SHP77 (cell line): Measurements from ENCODE around the gene NARF.
A peak's percentile ranks its signal among the peaks of the same experiment; 100 is the strongest.
"Not testable (repeated sequence)": the region's sequence is repeated elsewhere in the genome, so short reads cannot be mapped to it uniquely, and the experiment has no call there.

Experiments used
- DNase-seq, 2 experiments: peaks; one replicate each; lab custom pipeline; 2025; lab: John Stamatoyannopoulos, UW

Gene NARF

DNA sequence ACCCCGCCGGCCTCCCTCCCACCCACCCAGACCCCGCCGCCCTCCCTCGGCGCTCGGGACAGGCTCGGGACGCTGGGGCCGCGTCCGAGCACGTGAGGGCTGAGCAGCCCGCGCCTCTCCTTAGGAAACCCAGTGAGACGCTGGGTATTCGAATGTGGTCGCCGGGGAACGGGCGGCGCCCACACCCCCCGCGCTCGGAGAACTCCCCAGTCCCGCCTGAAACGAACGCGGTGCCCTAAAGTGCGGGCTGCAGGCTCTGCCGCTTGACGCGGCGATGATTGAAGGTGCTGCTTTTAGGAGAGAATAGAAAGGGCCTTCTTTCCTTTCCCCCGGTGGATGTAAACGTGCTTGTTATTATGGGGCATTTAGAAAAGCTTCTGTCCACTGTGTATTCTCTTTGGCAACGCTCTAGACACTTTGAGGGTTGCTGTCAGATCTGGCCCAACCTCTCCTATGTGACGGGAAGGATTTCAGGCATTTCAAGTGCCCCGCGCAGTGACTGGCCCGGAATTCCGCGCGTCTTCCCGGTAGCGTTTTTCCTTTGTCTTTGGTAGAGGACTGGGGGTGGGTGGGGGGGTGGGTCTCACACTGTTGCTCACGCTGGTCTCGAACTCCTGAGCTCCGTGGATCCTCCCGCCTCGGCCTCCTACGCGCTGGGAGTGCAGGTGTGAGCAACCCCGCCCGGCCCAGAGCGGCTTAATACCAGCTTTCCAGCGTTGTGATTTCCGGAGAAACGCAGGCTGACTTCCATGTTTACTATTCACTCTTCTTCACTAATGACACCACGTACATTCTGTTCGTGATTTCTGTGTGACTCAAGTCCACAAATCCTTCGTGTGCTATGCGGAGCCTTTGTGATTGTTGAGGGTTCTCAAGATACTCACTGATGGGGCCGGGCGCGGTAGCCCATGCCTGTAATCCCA, 39.2 kb downstream of the NARF start:
- DNase-seq, result peak; percentile 36 to 64

DNA sequence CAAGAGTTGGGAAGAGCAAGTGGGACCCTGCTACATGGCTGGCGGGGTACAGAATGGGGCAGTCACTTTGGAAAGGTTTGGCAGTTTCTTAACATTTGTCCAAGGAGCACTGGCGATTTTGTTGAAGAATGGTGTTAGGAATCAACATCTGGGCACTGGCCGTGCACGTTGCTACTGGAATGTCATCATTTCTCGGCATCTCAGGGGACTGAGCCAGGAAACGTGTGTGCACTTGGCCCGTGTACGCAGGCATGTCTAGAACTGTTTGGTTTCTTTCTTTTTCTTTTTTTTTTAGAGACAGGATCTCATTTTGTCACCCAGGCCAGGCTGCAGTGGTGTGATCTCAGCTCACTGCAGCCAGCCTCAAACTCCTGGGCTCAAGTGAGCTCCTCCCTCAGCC, 43.7 kb downstream of the NARF start:
- DNase-seq, result no peak

DNA sequence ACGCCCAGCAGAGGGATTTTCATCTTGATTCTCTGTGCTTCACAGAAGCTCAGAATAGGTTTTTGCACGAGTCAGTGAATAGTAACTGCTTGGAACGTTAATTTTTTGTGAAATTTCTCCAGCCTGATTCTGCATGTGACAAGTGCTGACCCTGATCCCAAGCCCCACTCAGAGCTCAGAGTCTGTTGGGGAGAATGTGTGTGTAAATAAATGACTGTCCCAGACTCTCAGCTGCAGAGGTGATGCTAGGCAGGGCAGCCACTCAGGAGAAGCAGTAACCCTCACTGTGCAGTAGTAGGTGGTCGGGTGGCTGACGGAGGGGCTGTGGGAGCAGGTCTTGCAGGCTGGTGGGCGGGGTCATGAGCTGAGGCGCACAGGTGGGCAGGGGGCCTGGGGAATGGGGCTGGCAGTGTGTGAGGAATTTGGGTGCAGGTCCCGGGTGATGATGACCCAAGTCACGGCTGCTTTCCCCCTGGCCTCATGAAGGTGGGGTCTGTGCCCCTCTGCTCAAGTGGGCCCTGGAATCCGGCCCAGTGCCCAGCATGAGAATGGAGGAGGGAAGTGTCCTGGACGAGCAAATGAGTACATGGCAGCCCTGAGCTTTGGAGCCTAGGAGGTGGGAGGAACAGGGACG, 44.7 kb downstream of the NARF start:
- no peak for DNase-seq

DNA sequence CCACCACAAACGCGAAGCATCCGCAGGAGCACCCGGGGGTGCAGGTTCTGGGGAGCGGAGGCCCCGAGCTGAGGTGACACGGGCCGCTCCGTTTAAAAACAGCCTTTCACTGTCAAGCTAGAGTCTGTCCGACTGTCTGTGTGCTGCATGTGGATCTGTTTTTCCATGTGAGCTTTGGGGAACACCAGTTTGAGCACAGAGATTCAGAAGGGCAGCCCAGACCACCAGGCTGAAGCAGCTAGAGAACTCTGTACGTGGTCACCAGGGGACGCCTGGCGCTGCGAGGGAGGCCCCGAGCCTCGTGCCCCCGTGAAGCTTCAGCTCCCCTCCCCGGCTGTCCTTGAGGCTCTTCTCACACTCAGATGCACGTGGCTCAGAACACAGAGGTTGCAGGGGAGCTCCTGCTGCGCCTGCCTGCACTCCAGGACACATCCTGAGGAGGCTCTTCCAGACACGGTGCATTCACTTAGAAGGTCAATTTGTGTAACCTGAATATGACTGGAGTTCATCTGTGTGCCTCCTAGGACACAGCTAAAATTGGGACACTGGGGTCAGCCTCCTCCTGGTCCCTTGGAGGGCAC, 45.3 kb downstream of the NARF start:
- no peak for DNase-seq

DNA sequence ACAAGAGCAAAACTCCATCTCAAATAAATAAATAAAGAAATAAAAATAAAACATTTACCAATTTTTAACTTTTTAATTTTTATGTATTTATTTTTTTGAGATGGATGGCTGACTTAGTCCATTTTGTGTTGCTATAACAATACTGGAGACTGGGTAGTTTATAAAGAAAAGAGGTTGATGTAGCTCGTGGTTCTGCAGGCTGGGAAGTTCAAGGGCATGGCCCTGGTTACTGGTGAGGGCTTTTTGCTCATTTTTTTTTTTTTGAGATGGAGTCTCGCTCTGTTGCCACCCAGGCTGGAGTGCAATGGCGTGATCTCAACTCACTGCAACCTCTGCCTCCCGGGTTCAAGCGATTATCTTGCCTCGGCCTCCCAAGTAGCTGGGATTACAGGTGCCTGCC, 46.8 kb downstream of the NARF start:
- no peak for DNase-seq

DNA sequence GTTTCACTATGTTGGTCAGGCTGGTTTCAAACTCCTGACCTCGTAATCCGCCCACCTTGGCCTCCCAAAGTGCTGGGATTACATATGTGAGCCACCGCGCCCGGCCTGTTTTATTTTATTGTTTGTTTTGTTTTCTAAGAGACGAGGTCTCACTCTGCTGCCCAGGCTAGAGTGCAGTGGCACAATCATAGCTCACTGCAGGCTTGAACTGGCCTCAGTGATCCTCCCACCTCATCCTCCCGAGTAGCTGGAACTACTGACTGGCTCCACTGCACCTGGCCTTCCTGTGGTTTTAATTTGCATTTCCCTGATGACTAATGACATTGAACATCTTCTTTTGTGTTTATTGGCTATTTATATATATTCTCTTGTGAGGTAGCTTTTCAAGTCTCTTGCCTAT, 47.9 kb downstream of the NARF start:
- DNase-seq, result not testable (repeated sequence)

DNA sequence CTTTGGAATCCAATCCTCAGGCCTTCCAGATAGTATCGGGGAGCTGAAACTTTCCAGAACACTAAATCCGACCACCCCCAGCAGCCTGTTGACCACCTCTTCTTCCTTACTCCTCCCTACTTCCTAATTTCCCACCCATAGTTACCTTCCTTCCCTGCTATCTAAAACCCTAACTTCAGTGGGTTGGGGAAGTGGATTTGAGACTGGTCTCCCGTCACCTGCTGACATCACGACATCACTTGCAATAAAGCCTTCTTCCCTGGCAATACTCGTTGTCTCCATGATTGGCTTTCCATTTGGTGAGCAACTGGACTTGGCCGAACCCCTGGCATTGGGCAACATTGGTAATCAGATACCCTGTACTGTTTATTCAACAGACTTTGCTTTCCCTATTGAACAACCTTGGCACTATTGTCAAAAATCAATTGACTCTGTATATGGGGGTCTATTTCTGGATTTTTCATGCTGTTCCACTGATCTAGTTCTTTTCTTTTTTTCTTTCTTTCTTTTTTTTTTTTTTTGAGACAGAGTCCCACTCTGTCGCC, 49.2 kb downstream of the NARF start:
- no peak for DNase-seq

DNA sequence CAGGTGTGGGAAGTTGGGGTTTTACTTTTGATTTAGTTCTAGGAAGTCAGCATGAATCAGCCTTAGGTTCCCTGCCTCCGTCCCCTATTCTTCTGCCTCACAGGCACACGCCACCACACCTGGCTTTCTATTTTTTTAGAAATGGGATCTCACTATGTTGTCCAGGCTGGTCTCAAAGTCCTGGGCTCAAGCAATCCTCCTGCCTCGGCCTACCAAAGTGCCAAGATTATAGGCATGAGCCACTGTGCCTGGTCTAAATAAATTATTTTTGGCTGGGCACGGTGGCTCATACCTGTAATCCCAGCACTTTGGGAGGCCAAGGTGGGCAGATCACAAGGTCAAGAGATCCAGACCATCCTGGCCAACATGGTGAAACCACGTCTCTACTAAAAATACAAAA, 53.1 kb downstream of the NARF start:
- not testable (repeated sequence) for DNase-seq

DNA sequence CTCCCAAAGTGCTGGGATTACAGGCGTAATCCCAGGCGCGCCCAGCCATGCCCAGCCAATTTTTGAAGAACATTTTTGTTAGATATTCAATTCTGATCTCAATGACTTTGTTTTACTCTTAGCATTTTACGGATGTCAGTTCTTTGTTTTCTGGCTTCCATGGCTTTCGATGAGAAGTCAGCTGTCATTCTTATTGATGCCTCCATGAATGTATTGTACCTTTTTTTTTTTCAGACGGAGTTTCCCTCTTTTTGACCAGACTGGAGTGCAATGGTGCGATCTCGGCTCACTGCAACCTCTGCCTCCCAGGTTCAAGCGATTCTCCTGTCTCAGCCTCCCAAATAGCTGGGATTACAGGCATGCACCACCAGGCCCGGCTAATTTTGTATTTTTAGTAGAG, 55.3 kb downstream of the NARF start:
- DNase-seq, result not testable (repeated sequence)

DNA sequence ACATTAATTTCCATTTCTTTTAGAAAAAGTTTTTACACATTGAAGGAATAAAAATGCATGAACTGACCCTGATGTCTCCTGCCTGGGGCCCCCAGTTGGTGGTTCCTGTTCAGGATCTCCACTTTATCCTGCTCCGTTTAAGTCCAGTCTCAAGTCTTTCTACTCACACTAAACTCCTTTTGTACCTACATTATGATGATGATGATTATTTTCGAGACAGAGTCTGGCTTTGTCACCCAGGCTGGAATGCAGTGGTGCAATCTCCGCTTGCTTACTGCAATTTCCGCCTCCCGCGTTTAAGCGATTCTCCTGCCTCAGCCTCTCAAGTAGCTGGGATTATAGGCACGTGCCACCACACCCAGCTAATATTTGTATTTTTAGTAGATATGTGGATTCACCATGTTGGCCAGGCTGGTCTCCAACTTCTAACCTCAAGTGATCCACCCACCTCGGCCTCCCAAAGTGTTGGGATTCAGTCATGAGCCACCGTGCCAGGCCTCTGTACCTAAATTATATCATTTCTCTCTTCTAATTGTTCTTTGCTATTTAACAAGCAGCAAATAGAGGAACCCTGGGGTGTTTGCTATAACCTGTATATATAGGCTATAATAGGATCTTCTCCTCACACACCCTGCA, 58.8 kb downstream of the NARF start:
- DNase-seq, result no peak

DNA sequence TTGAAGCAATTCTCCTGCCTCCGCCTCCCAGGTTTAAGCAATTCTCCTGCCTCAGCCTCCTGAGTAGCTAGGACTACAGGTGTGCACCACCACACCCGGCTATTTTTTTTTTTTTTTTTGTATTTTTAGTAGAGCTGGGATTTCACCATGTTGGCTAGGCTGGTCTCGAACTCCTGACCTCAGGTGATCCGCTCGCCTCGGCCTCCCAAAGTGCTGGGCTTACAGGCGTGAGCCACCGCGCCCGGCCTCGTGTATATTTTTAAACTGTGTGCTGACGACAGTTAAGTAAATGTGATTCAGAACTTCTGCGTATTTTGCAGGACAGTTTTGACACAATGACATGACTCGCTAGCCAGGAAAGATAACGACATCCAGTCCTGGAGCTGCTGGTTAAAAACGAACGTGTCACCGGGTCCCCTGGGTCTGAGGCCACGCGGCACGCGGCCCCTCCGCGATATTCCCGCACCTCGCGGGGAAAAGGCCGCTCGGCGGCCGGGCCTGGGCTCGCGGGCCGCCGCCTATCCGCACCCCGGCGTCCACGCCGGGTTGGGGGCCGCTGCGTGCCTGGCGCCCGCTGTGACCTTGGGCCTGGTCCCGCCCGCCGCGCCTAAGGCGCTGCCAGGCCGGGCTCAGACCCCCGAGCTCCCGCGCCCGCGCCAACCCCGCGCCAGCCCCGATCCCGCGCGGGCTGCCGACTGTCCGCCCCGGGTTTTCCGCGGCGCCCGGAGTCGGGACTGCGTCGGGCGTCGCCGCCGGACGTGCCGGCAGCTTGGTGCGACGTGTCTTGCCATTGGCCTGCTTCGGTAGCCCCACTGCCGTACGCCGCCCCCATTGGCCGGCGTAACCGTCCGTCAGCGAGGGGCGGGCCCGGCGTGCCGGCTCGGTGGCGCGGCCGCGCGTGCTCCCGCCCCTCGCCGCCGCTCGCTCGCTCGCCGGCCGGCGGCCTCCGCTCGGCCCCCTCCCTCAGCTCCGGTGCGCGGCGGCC, 60.6 kb downstream of the NARF start, which contains the start of gene FOXK2:
Gene FOXK2 (plus strand): TSS at position 907 of the 985 bp plus-strand sequence. CDS start 157 bp downstream, outside the sequence.
- DNase-seq, result peak; percentile 94 to 97

DNA sequence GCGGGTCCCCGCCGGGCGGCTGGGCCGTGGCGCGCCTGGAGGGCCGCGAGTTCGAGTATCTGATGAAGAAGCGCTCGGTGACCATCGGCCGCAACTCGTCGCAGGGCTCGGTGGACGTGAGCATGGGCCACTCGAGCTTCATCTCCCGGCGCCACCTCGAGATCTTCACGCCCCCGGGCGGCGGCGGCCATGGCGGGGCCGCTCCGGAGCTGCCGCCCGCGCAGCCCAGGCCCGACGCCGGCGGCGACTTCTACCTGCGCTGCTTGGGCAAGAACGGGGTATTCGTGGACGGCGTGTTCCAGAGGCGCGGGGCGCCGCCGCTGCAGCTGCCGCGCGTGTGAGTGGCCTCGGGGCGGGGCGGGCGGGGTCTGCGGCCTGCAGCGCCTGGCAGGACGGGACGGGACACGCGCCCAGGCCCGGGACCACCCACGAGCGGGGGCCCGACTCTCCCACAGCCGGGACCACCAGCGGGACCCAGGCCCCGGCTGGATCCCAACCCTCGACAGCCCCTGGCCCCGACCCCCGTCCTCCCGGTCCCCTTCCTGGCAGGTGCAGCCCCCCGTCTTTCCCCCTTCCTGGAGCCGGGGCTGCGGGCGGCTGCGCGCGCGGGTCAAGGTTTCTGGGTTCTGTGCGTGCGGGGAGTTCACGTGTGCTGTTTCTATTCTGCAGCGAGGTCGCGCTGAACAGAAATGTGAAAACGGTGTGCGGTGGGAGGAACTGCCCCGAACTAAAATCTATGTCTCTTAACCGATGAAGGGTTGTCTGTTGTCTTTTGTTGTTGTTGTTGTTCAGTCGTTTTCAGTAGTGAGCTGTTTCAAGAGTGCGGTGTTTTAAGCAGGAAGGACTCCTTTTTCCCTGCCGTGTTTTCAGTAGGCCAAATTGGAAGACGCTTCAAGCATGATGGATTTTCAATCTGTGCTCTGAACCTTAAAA, 61.7 kb downstream of the NARF start:
- DNase-seq, result no peak

DNA sequence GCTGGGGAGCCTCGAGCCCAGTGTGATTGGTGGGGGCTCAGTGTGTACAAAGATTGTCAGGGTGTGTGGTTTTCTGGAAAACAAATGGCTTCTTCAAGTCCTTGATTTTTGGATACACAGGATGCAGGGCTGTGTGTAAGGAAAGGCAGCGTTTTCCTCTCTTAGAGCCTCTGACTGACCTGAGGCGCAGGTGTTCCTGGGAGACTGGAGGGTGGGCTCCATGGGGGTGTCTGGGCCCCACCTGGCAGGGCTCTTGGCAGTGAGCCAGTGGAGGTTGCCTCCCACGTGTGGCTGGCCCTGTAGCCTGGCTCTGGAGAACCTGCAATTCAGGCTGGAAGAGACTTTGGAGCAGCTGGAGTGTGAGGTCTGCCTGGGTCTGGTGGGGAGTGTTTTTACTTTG, 66.0 kb downstream of the NARF start:
- peak; percentile 30 to 41 for DNase-seq

DNA sequence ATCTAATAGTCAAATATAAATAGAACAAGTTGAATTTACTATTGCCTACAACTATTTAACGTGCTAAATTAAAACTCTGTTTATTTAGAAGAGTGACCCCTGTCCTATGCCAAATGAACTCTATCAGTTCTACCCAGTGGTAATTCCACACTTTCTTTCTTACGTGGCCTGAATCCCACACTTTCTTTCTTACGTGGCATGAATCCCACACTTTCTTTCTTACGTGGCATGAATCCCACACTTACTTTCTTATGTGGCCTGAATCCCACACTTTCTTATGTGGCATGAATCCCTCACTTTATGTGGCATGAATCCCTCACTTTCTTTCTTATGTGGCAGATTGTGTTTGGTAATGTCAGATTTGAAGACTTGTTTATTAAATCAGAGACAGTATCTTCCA, 67.2 kb downstream of the NARF start:
- DNase-seq, result no peak

DNA sequence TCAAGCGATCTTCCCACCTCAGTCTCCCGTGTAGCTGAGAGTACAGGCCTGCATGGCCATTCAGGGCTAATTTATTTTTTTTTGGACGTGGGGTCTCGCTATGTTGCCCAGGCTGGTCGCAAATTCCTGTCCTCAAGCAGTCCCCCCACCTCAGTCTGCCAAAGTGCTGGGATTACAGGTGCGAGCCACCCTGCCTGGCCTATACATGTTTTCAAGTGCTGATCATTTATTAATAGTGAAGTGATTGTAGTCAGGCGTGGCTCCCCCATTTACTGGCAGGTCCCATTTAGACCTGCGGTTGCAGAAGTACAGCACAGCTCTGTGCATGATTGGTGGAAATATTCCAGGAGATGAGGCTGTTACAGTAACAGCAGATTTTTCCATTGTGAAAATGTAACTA, 69.4 kb downstream of the NARF start:
- no peak for DNase-seq

DNA sequence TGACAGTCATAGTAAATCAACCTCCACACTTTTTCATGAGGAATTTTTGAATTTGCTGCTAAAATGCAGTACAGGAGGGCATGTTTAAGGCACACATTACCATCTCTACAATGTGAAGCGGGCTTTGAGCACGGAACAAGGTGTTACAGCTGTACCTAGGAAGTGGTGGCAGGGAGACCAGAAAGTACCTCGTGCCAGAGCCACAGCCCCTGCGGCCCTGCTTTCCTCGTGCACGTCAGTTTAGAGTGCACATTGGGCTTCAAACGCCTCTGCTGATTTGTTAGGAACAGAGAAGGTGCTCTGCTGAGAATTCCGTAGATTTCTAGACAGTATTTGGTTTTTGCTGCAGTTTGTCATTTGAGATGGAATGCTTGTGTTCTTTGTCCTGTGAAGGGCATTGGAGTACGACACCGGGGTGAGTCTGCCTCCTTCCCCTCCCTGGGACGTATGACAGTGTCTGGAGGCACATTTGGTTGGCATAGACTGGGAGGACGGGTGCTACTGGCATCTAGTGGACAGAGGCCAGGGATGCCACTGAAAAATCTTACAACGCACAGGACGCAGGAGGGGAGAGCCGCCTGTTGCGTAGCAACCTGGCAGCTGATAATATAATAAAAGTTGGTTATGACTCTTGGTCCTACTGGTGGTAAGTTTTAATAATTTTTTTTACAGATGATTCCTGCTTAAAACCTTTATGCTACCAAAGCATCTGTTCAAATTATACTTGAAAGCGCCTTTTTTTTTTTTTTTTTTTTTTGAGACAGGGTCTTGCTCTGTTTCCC, 70.1 kb downstream of the NARF start:
- DNase-seq, result peak; percentile 89 to 94

DNA sequence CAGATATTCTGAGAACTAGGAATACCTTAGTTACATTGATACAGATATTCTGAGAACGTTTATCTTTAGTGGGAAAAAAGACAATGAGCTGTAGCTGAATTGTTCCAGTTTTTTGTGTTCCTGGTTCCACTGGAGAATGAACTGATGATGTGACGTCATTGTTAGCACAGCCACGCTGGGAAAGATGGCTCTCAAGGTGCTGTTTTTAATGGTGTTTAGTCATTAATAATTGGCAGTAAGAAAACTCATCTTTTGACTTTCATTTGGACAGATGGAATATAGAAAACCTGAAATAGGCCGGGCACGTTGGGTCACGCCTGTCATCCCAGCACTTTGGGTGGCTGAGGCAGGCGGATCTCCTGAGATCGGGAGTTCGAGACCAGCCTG, 71.4 kb downstream of the NARF start:
- no peak for DNase-seq

DNA sequence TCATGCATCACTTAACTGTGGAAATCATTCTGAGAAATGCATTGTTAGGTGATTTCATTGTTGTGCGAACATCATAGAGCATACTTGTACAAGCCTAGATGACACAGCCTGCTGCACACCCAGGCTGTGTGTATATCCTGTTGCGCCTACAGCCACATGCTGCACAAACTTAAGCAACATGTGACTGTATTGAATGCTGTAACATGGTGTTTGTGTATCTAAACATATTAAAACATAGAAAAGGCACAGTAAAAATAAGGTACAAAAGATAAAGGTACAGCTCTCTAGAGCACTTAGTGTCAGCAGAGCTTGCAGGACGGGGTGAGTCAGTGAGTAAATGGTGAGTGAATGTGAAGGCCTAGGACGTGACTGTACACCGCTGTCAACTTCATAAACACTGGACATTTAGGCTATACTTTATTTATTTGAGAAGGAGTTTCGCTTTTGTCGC, 72.9 kb downstream of the NARF start:
- DNase-seq, result no peak

DNA sequence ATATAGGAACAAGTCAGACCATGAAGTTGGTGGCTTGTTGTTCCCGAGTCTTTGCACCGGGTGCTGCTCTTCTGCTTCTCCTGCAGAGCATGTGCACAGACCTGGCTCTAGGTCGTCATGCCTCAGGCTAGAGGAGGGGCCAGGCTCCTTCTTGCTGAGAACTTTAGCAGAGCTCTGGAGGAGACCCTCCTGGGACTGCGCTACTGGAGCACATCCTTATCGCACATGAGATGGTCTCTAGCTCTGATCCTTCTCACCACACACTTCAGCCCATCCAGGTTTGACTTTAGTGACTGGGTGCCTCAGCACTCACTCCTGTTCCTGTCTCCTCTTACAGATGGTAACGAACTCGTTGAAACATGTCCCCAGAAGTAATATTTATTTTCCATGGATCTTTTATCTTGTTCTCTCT, 75.9 kb downstream of the NARF start:
- no peak for DNase-seq
